Activated CD4-positive, alpha-beta memory T cell treated with anti-CD3 and anti-CD28 coated beads, Interleukin-2, amount 10 ng/mL, durations not matched to agents 7 days and 5 days (primary cell): ENCODE results near the gene MIER2. TPM values are rescaled to one million over a fixed set of nuclear protein-coding genes. Genes with fewer than 3 reads are reported as not detected.

Source experiments
- CTCF ChIA-PET: fragments of 350-600 bp; sonication (Branson Sonifier 250); formaldehyde crosslinking; loops from one replicate; lab custom pipeline; 2021; ENCODE audit warnings: antibody characterized with exemption, inconsistent platforms; lab: Charles Lee
- POLR2A ChIA-PET: fragments of 350-600 bp; sonication (Branson Sonifier 250); formaldehyde crosslinking; loops from one replicate; lab custom pipeline; 2021; ENCODE audit warnings: antibody characterized with exemption; lab: Charles Lee
- DNase-seq: peaks from one replicate; pipeline ENCODE4 v3.0.0-alpha.2; 2020
- H3K27ac Mint-ChIP-seq: one replicate; pipeline ENCODE4 v1.8.0; 2021; ENCODE audit warnings: mild to moderate bottlenecking, mixed read lengths
- H3K27me3 Mint-ChIP-seq: one replicate; pipeline ENCODE4 v1.8.0; 2021; ENCODE audit warnings: mixed read lengths
- H3K36me3 Mint-ChIP-seq: one replicate; pipeline ENCODE4 v1.8.0; 2021; ENCODE audit warnings: low read depth, mixed read lengths
- H3K4me1 Mint-ChIP-seq: one replicate; pipeline ENCODE4 v1.8.0; 2021; ENCODE audit warnings: mixed read lengths
- H3K4me3 Mint-ChIP-seq: one replicate; pipeline ENCODE4 v1.8.0; 2021; ENCODE audit warnings: mild to moderate bottlenecking, mixed read lengths
- H3K9me3 Mint-ChIP-seq: one replicate; pipeline ENCODE4 v1.8.0; 2021; ENCODE audit warnings: mixed read lengths
- total RNA-seq, 2 experiments: library from RNA; stranded (reverse); gene quantifications; one replicate each; pipeline ENCODE4 v1.2.3, GENCODE V29; 2021

Gene MIER2
- total RNA-seq, 2 experiments from 2014 or later, result 17.2 to 20.8 TPM

- Mint-ChIP-seq H3K4me1 (no peaks in the 10 kb centered on the region), H3K4me3 (no peak overlapping the region), H3K27me3 (peaks cover 5% of the 10 kb centered on the region), H3K9me3 (no peaks in the 10 kb centered on the region), H3K36me3 (no peaks in the 10 kb centered on the region), H3K27ac (no peak overlapping the region)
- DNase-seq, result no peak
- ChIA-PET POLR2A (no interaction called here), CTCF (no interaction called here)
Observed at GRCh38 chr19:283395-283794, 61.2 kb downstream of the MIER2 start.

- POLR2A ChIA-PET, result no interaction called here
- Mint-ChIP-seq H3K9me3 (no peaks in the 10 kb centered on the region), H3K36me3 (no peaks in the 10 kb centered on the region), H3K4me3 (no peak overlapping the region), H3K27ac (no peak overlapping the region), H3K4me1 (no peaks in the 10 kb centered on the region), H3K27me3 (peaks cover 6% of the 10 kb centered on the region)
- no peak for DNase-seq
- CTCF ChIA-PET, result interaction anchor here (0.9 kb wide), 1 partner anchor 15 kb away, joined by 3 read pairs; no protein-coding TSS in a partner anchor
Observed at GRCh38 chr19:282501-282900, 62.1 kb downstream of the MIER2 start.

DNA sequence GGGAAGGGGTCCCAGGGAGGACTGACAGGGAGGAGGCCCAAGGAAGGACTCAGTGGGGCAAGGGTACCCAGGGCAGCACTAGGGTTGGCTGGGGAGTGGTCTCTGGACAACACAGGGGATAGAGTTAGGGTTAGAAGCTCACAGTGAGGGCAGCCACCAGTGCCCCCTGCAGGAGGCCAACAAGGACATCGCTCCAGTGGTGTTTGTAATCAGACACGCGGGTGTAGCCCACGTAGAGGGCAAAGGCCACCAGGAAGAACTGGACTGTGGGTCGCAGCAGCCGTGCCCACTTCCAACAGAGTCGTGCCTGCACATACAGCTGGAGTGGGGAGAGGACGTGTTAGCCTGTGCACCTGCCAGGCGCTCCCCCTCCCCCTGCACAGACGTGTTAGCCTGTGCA lies 62.6 kb downstream of the MIER2 start:
- H3K4me3 Mint-ChIP-seq, result no peak overlapping the region
- H3K27ac Mint-ChIP-seq, result no peak overlapping the region
- no peaks in the 10 kb centered on the region for H3K4me1 Mint-ChIP-seq
- ChIA-PET CTCF (interaction anchor here (0.9 kb wide), 1 partner anchor 15 kb away, joined by 3 read pairs; no protein-coding TSS in a partner anchor), POLR2A (no interaction called here)
- H3K9me3 Mint-ChIP-seq, result no peaks in the 10 kb centered on the region
- DNase-seq, result no peak
- peaks cover 12% of the 10 kb centered on the region for H3K27me3 Mint-ChIP-seq
- H3K36me3 Mint-ChIP-seq, result no peaks in the 10 kb centered on the region

DNA sequence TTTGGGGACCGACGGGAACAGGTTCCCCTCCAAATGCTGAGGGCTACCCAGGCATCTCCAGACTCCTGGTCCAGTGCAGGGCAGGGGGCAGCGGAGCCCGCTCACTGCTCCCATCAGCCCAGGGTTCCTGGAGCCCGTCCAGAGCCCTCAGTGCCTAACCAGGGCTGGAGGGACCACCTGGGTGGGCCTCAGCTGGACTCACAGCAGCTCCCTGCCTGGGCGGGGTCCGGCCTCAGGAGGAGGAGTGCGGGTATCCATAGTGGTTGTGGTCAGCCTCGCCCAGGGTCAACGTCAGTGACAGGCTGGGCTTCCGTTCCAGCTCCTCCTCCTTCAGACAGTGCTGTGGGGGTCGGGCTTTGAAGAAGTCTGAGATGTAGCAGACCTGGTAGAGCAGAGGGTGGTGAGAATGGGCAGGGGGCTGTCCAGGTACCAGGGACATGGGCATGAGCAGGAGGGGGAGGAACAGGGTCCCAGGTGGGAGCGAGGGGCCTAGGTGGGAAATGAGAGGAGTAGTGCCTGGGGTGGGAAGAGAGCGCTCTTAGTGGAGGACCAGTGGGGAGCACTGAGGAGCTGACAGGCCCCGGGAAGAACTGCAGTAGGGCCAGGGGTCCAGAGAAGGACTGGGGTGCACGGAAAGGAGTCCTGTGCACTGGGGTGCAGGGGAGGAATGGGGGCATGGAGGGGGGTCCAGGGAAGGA lies 63.3 kb downstream of the MIER2 start:
- Mint-ChIP-seq H3K9me3 (no peaks in the 10 kb centered on the region), H3K27ac (no peak overlapping the region), H3K27me3 (peaks cover 12% of the 10 kb centered on the region), H3K36me3 (no peaks in the 10 kb centered on the region), H3K4me1 (no peaks in the 10 kb centered on the region), H3K4me3 (no peak overlapping the region)
- ChIA-PET CTCF (interaction anchor here (0.9 kb wide), 1 partner anchor 14 kb away, joined by 3 read pairs; no protein-coding TSS in a partner anchor), POLR2A (no interaction called here)
- DNase-seq, result no peak

GRCh38 chr19:280541-281009 lies 64.0 kb downstream of the MIER2 start:
- no peaks in the 10 kb centered on the region for H3K9me3 Mint-ChIP-seq
- no peak overlapping the region for H3K27ac Mint-ChIP-seq
- no peaks in the 10 kb centered on the region for H3K36me3 Mint-ChIP-seq
- DNase-seq, result no peak
- no peak overlapping the region for H3K4me3 Mint-ChIP-seq
- ChIA-PET CTCF (no interaction called here), POLR2A (no interaction called here)
- H3K4me1 Mint-ChIP-seq, result no peaks in the 10 kb centered on the region
- peaks cover 13% of the 10 kb centered on the region for H3K27me3 Mint-ChIP-seq

DNA sequence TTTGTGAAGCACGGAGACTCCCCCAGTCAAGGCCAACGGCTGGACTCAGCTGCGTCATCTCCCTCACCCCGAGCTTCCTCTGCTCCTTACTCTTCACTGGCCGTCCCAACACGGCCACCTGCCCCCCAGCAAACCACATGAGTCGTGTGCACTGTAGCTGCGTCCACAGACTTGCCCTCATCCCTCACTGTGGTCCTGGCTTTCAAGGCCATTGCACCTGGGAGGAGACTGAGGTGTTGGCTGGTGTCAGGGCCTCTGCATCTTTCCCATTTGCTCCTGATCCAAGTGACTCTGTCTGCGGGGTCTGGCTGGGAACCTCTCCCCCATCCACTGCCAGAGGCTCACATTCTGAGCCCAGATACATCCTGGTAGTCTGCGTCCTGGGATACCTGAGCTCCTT lies 64.9 kb downstream of the MIER2 start:
- POLR2A ChIA-PET, result no interaction called here
- Mint-ChIP-seq H3K4me1 (no peaks in the 10 kb centered on the region), H3K9me3 (no peaks in the 10 kb centered on the region), H3K36me3 (no peaks in the 10 kb centered on the region), H3K4me3 (no peak overlapping the region), H3K27ac (no peak overlapping the region), H3K27me3 (peaks cover 15% of the 10 kb centered on the region)
- CTCF ChIA-PET, result interaction anchor here (1.6 to 1.7 kb wide), 2 partner anchors 13 to 231 kb away, joined by 3 to 4 read pairs; no protein-coding TSS in a partner anchor
- no peak for DNase-seq

- H3K27ac Mint-ChIP-seq, result no peak overlapping the region
- ChIA-PET CTCF (interaction anchor here (1.6 to 1.7 kb wide), 2 partner anchors 13 to 232 kb away, joined by 3 to 4 read pairs; no protein-coding TSS in a partner anchor), POLR2A (no interaction called here)
- no peaks in the 10 kb centered on the region for H3K36me3 Mint-ChIP-seq
- no peaks in the 10 kb centered on the region for H3K4me1 Mint-ChIP-seq
- H3K4me3 Mint-ChIP-seq, result no peak overlapping the region
- H3K9me3 Mint-ChIP-seq, result no peaks in the 10 kb centered on the region
- H3K27me3 Mint-ChIP-seq, result peaks cover 15% of the 10 kb centered on the region
- no peak for DNase-seq
Observed at GRCh38 chr19:279231-279630, 65.4 kb downstream of the MIER2 start.

DNA sequence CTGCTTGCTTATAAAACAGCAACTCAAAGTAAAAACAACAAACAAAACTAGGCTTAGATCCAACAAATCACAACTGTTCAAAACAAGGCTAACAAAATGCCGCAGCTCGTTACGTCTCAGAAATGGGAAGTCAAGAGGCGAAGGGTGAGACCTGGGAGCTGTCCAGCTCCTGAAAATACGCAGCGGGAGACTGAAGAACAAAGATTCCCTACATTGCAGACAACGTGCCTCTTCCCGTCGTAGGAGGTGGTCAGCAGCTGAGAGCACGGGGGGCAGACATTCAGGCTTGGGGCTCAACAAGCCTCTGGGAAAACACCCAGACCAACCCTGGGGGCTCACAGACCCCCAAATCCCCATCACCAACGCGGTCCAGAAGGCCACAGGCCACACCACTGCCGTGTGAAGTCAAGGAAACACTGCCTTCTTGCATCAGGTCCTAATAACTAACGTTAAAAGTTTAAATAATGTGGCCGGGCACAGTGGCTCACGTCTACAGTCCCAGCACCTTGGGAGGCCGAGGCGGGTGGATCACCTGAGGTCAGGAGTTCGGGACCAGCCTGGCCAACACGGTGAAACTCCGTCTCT lies 66.9 kb downstream of the MIER2 start:
- DNase-seq, result no peak
- Mint-ChIP-seq H3K36me3 (no peaks in the 10 kb centered on the region), H3K4me1 (no peaks in the 10 kb centered on the region), H3K9me3 (no peaks in the 10 kb centered on the region), H3K4me3 (no peak overlapping the region), H3K27ac (no peak overlapping the region), H3K27me3 (peaks cover 13% of the 10 kb centered on the region)
- POLR2A ChIA-PET, result no interaction called here
- CTCF ChIA-PET, result interaction anchor here (1.7 kb wide), 1 partner anchor 11 kb away, joined by 4 read pairs; no protein-coding TSS in a partner anchor

DNA sequence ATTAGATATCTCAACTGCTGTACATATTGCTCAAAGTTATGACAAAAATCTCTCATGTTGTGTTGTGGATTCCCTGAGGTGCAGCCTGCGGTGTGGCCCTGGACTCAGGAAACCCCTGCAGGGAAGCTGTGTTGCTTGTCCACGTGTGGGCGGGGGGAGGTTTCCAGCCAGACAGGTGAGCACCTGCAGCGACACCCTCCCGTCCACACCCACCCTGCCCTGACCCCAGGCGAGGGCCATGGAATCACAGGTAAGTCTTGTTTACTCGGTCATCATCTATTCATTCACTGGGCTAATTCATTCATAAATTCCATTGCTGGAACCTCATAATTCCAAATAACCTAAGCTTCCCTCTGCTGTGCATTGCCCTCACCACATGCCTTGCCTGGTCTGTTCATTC lies 67.5 kb downstream of the MIER2 start:
- DNase-seq, result no peak
- CTCF ChIA-PET, result no interaction called here
- Mint-ChIP-seq H3K9me3 (no peaks in the 10 kb centered on the region), H3K36me3 (no peaks in the 10 kb centered on the region), H3K27me3 (peaks cover 14% of the 10 kb centered on the region), H3K4me3 (no peak overlapping the region), H3K4me1 (no peaks in the 10 kb centered on the region), H3K27ac (no peak overlapping the region)
- POLR2A ChIA-PET, result no interaction called here

GRCh38 chr19:275958-276646 lies 68.5 kb downstream of the MIER2 start:
- POLR2A ChIA-PET, result no interaction called here
- no peak overlapping the region for H3K4me3 Mint-ChIP-seq
- no peaks in the 10 kb centered on the region for H3K9me3 Mint-ChIP-seq
- no peaks in the 10 kb centered on the region for H3K4me1 Mint-ChIP-seq
- DNase-seq, result no peak
- H3K27me3 Mint-ChIP-seq, result peaks cover 21% of the 10 kb centered on the region
- no peak overlapping the region for H3K27ac Mint-ChIP-seq
- CTCF ChIA-PET, result no interaction called here
- no peaks in the 10 kb centered on the region for H3K36me3 Mint-ChIP-seq

GRCh38 chr19:275000-275399 lies 69.6 kb downstream of the MIER2 start:
- Mint-ChIP-seq H3K27ac (no peak overlapping the region), H3K36me3 (no peaks in the 10 kb centered on the region), H3K9me3 (no peaks in the 10 kb centered on the region), H3K4me3 (no peak overlapping the region), H3K4me1 (no peaks in the 10 kb centered on the region), H3K27me3 (peaks cover 23% of the 10 kb centered on the region)
- CTCF ChIA-PET, result no interaction called here
- no peak for DNase-seq
- POLR2A ChIA-PET, result no interaction called here

DNA sequence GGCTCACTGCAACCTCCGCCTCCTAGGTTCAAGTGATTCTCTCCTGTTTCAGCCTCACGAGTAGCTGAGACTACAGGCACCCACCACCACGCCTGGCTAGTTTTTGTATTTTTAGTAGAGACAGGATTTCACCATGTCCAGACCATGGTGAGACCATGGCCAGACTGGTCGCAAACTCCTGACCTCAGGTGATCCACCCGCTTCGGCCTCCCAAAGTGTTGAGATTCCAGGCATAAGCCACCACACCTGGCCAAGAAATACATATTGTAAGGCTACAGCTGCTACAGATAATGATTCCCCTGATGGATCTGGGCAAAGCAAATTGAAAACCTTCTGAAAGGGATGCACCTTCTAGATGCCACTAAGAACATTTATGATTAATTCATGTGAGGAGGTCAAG lies 71.2 kb downstream of the MIER2 start:
- H3K36me3 Mint-ChIP-seq, result no peaks in the 10 kb centered on the region
- H3K4me3 Mint-ChIP-seq, result no peak overlapping the region
- H3K27ac Mint-ChIP-seq, result no peak overlapping the region
- H3K27me3 Mint-ChIP-seq, result peaks cover 26% of the 10 kb centered on the region
- no peaks in the 10 kb centered on the region for H3K4me1 Mint-ChIP-seq
- no peaks in the 10 kb centered on the region for H3K9me3 Mint-ChIP-seq
- ChIA-PET POLR2A (no interaction called here), CTCF (no interaction called here)
- no peak for DNase-seq

- DNase-seq, result no peak
- H3K4me3 Mint-ChIP-seq, result no peak overlapping the region
- peaks cover 8% of the 10 kb centered on the region for H3K4me1 Mint-ChIP-seq
- no peaks in the 10 kb centered on the region for H3K36me3 Mint-ChIP-seq
- H3K9me3 Mint-ChIP-seq, result no peaks in the 10 kb centered on the region
- ChIA-PET POLR2A (no interaction called here), CTCF (no interaction called here)
- no peak overlapping the region for H3K27ac Mint-ChIP-seq
- H3K27me3 Mint-ChIP-seq, result peaks cover 28% of the 10 kb centered on the region
Observed at GRCh38 chr19:271856-272255, 72.7 kb downstream of the MIER2 start.
